ENCODE results near the gene CDH9.

DNA sequence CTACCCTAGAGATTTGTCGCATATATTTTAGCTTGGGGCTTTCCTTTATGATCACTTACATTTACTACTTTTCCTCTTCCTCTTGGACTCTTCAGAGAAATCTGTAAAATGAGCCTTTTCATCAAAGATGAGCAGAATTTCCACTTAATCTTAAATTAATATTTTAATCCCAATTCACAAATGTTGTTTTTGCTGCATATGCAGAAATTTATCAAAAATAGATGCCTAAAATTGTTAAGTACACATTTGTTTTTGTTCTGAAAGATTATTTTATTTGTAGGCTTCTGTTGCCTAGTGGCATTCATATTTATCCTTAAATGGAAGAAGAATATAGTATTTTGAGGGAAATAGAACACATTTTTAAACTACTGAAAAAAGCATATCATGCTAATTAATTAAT lies 168.6 kb downstream of the CDH9 start:
- TF ChIP-seq, protein P1, sequence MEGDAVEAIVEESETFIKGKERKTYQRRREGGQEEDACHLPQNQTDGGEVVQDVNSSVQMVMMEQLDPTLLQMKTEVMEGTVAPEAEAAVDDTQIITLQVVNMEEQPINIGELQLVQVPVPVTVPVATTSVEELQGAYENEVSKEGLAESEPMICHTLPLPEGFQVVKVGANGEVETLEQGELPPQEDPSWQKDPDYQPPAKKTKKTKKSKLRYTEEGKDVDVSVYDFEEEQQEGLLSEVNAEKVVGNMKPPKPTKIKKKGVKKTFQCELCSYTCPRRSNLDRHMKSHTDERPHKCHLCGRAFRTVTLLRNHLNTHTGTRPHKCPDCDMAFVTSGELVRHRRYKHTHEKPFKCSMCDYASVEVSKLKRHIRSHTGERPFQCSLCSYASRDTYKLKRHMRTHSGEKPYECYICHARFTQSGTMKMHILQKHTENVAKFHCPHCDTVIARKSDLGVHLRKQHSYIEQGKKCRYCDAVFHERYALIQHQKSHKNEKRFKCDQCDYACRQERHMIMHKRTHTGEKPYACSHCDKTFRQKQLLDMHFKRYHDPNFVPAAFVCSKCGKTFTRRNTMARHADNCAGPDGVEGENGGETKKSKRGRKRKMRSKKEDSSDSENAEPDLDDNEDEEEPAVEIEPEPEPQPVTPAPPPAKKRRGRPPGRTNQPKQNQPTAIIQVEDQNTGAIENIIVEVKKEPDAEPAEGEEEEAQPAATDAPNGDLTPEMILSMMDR (IDR thresholded peaks at IDR 0.05), result no peak
- no peak for TF ChIP-seq POLR2A (IDR thresholded peaks at IDR 0.05)
